Stimulated activated naive CD4-positive, alpha-beta T cell treated with Interleukin-2 at 50 U/mL for 16 hours (primary cell): ENCODE results near the gene TMEM91.

ENCODE experiments used
- DNase-seq: peaks from one replicate; lab custom pipeline; 2025; lab: John Stamatoyannopoulos, UW

TMEM91 gene

DNA sequence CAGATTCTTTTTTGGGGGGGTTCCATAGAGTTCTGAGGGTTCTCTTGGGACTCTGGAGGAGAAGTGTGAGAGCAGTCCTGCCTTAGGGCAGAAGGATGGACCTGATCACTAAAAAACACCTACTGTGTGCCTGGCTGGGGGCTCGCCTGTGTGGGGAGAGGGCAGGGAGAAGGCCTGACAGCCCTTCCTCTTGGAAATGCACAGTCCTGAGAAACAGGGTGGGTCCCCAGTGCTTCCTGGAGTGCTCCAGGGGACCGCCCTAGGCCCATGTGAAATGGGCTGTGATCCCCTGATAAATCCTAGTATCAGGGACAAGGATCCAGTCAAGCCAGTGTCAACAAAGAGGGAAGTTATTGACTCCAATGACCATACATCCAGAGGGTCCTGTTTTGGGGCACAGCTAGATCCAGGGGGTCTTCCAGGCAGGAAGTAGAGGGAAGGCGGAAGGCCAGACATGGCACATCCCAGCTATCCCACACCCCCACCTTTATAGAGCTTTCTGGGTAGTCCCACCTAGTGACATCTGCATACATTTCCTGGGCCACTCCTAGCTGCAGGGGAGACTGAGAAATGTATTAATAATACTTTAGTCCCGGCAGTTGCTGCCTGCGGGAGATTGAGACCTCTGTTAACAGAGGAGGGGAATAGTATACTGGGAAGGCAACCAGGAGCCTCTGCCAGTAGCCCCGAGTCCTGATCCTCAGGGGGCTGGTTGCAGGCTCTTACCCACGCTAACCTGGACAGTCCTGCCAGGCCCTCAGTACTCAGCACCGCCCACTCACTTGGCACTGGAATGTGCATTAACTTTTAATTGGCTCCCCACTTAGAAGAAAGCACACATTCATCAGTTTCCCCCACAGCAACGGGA is 35.0 kb downstream of the TMEM91 start:
- DNase-seq = no peak

DNA sequence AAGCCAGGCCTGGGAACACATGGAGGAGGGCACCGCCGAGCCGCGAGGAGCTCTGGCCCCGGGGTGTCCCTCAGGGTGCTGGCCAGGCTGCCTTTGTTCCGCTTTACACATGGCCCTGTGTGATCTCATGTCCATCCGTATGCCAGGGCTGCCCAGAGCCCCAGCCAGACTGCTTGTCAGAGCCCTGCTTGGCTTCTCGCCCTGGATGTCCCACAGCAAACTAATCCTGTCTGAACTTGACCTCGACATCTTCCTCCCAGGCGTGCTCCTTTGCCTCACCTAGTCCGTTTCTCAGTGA is 35.6 kb downstream of the TMEM91 start:
- DNase-seq = no peak

DNA sequence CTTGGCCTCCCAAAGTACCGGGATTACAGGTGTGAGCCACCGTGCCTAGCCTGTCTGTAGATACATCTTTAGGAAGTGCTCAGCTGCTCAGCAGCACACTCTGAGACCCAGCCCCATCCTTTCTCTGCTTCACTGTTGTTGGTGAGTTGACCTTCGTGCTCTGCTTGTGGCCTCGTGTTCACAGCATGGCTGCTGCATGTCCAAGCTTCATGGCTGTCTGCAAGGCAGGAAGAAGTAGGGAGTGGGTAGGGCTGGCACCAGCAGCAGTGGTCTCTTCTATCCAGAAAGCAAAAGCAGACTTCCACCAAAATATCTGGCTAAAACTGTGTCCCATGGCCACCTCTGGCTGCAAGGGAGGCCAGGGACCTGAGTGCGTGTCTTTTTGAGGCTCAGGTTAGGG is 36.6 kb downstream of the TMEM91 start:
- DNase-seq = no peak

DNA sequence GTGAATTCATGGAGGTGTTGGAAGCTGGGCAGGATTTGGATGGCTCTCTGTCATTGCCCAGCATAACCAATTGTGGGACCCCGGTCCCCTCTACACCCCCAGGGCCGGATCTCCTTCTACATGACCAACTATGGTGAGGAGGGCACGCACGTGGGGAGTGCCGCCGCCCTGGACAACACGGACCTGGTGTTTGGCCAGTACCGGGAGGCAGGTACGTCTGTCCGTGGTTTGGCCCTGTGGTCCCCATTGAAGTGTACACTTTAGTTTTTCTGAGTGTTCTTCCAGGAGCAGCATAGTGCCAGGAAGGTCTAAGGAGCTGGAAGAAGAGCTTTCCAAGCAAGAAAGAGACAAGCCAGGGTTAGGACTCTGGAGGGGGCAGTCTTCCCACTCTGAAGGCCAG is 37.6 kb downstream of the TMEM91 start:
- DNase-seq = no peak

DNA sequence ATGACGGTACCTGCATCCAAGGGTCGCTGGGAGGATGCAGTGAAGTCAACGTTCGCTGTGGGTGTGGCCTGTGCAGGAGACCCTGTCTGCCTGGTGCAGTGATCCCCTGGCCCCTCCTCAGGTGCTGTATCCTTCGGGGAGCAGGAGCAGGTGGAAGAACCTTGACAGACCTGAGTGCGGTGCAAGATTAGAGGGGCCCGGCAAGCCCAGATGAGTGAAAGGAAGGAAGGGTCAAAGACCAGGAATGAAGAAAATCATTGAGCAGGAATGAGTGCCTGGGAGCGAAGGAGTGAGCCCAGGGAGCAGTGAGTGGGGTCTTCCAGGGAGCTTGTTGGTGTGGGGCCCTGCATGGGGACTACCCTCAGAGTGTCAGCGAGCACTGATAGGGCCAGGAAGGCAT is 38.1 kb downstream of the TMEM91 start:
- no peak for DNase-seq

DNA sequence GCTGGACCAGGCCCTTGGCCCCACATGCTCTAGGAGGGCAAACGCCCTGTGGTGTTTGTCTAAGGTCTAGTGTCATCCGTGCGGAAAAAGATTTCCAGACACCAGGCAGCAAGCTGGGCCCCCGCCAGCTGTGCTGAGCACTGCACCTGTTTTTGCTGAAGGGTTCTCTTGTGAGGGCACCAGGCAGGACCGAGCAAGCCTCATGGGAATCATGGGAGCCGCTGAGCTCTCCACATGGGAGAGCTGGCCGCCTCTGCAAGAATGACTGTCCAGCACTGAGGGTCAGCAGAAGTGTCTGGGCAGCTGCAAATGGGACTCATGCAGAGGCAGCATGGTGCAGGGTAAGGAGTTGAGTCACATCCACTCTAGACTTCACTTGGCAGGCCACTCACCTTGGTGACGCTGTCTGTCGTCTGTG is 38.8 kb downstream of the TMEM91 start:
- no peak for DNase-seq

DNA sequence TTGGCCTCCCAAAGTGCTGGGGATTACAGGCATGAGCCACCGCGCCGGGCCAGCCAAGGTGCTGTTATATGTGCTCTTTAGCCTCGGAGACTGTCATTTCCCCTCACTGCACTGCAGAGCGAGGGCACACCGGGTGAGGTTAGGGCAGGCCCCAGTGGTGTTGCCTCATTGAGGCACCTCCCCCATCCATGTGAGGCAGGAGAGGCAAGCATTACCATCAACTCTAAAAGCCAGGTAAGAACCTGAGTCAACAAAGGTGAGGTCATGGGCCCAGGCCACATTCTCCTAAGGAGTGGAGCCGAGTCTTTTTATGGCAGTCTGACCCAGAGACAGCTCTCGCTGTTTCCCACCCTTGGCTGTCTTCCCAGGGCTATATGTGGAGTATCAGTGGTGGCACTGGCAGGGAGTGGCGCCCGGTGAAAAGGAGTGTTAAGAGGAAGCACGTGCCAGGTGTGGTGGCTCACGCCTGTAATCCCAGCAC is 39.9 kb downstream of the TMEM91 start:
- no peak for DNase-seq

DNA sequence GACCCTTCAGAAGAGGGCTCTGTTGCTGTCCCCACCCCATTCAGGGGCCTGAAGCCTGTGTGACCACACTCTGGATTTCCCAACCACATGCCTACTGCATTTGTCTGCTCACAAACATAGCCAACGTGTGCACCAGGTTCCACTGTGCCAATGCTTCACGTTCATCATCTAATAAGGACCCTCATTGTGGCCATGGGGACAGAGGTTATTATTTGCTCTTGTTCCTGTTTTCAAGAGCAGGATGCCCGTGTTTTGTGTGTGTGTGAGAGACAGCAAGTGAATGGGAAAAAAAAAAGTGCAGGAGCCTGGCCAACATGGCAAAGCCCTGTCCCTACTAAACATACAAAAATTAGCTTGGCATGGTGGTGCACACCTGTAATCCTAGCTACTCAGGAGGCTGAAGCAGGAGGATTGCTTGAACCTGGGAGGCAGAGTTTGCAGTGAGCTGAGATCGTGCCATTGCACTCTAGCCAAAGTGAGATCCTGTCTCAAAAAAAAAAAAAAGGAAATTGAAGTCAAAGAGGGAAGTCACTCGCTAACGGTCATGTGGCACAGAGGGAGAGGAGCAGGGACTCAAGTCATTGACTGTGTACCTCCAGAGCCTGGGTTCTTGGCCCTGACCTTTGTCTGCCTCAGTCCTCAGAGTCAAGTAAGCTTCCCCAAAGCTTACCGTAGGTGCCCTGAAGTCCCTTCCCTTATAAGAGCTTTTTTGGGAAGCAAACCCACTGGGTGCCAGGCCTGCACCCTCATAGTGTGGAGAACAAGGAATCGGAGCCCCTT is 44.0 kb downstream of the TMEM91 start:
- no peak for DNase-seq

DNA sequence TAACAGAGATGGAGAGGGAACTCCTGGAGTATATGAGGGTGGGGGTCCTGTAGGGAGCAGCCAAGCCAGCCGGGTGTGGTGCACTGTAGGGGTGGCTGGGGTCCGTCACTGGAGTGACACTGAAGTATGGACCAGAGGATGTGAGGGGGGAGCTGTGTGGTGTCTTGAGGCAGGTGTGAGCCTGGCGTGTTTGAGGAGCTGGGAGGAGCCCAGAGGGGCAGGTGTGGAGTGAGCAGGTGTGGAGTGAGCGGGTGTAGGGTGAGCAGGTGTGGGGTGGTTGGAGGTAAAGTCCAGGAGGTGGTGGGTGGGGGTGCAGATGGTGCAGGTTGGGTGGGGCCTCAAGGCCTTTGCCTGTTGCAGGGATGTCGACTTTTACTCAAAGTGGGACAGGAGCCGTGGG is 45.0 kb downstream of the TMEM91 start:
- DNase-seq = no peak

DNA sequence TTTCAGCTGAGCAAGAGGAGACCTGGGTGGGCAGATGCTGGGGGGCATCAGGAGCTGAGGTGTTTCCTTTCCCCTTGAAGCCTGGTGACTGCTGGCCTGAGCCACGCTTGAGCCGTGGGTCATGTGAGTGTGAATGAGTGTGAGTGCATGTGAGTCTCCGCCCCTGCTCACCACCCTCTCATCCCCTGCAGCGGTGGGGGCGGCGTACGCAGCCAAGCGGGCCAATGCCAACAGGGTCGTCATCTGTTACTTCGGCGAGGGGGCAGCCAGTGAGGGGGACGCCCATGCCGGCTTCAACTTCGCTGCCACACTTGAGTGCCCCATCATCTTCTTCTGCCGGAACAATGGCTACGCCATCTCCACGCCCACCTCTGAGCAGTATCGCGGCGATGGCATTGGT is 45.6 kb downstream of the TMEM91 start:
- no peak for DNase-seq

DNA sequence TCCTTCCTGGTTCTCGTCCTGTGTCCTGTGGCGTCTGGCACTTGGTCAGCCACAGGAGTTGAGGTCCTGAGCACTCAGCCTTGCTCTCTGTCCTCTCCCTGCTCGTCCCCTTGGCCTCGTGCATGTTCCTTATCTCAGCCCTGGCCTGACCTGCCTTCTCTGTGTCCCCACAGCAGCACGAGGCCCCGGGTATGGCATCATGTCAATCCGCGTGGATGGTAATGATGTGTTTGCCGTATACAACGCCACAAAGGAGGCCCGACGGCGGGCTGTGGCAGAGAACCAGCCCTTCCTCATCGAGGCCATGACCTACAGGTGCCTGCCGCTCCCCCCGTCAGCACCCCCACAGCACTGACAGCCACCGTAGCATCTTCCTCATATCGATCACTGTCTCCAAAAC is 46.1 kb downstream of the TMEM91 start:
- no peak for DNase-seq

DNA sequence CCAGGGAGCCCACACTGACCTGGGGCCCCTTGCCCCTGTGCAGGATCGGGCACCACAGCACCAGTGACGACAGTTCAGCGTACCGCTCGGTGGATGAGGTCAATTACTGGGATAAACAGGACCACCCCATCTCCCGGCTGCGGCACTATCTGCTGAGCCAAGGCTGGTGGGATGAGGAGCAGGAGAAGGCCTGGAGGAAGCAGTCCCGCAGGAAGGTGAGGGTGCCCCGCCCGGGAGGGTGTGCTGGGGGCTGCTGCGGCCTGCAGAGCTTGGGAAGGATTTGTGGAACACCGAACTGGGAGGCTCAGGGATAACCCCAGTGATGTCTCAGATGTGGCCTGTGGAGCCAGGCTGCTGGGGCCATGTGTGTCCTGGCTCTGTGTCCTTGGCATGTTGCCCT is 46.6 kb downstream of the TMEM91 start:
- DNase-seq = no peak

DNA sequence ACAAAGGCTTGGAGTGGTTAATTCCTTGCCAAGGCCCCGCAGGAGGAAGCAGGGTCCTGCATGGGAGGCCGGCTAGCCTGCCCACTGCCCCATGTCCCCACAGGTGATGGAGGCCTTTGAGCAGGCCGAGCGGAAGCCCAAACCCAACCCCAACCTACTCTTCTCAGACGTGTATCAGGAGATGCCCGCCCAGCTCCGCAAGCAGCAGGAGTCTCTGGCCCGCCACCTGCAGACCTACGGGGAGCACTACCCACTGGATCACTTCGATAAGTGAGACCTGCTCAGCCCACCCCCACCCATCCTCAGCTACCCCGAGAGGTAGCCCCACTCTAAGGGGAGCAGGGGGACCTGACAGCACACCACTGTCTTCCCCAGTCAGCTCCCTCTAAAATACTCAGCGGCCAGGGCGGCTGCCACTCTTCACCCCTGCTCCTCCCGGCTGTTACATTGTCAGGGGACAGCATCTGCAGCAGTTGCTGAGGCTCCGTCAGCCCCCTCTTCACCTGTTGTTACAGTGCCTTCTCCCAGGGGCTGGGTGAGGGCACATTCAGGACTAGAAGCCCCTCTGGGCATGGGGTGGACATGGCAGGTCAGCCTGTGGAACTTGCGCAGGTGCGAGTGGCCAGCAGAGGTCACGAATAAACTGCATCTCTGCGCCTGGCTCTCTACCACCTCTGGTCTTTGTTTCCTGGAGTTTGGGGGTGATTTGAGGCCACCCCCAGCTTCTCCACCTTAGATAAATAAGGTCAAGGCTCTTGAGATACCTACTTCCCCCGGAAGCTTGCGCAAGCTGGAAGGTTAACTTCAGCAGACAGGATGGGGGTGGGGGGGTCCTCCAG is 48.2 kb downstream of the TMEM91 start:
- no peak for DNase-seq

DNA sequence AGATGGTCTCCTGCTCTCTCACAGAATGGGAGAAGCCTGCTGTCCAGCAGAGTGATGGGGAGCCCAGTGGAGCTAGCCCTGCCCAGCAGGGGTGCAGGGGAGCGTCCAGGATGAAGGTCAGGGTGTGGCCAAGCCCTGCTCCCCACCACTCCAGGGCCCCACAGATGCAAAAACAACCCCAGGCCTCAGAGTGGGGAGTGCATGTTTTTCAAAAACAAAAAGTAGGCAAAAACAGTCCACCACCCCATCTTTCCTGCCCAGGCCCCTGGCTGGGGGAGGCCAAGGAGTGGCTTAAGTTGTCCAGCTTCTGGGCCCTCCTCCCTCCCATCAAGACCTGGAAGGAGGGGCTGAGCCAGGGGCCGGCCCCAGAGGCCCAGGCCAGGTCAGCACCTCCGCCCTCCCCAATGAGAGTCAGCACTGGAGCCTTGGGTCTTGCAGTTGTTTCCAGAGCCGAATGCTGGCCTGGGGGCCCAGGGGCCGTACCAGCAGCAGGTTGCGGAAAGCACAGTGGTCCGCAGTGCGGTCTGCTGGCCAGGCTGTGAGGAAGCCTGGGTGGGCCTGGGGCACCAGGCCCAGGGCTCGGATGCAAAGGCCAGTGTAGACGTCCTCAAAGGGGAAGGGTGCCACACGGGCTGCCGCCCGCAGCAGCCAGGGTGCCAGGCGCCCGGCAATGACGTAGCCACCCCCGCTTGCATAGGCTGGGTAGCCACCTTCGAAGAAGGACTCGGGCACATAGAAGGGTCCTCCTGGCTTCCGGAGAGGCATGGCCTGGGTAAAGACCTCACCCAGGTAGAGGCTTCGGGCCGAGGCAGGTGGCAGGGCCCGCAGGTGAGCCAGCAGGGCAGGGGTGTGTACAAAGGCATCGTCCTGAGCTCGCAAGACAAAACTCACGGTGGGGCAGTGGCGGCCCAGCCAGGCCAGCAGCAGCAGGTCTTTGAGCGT is 49.1 kb downstream of the TMEM91 start:
- no peak for DNase-seq

DNA sequence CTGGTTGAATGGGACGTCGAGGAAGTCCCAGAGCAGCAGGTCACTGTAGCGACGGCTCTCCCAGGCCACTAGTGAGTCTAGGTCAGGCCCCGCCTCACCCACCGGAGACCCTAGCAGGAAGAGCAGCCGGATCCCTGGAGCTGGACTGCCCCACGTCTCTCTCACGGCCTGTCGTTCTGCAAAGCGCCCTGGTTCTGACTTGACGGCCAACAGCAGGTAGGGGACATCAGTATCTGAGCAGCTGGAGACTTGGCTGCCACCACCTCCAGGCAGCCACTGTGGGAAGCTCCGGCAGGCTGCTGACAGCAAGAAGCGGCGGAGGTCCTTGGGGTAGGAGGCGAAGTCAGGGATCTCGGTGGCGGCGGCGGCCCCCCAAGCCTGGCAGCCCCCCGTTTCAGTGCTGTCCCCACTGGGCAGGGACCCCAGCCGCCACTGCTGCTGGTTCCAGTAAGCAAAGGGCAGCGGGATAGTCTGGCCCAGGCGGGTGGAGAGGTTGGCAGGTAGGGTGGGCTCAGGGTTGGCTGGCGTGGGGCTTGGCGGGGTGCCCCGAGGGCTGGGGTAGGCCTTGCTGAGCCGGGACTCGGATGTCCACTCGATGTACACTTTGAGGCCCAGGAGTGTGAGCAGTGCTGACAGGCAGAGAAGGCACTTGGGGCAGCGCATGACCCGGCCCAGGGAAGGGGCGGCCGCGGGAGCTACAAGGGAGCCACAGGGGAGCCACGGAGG is 49.9 kb downstream of the TMEM91 start:
- no peak for DNase-seq

DNA sequence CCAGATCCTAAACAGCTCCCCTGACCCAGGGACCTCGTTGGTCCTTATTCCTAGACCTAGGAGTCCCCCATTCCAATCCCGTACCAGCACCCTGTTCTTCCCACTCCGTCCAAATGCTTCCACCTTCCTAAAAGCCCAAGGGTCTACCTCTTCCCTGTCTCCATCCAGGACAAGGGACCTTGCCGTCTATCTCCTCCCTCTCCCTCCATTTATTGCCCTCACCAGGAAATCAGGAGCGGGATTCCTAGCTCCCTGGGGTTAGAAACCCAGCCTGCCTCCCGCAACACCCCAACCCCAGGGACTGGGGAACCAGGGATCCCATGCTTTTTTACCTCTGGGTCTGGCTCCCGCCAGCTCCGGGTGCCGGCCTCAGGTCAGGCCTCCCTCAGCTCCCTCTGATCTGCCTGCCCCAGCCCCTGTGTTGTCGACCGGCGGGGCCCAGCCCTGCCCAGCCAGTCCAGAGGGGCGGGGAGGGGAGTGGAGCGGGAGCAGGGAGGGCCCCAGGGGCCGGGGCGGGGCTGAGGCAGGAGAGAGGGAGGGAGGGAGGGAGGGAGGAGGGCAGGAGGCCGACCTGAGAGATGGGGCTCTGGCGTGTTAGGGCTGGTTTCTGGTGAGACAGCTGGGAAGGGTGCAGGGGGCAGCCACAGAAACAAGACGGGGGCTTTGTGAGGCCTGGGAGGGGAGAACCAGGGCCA is 50.8 kb downstream of the TMEM91 start, which contains the start of gene B3GNT8:
B3GNT8 (minus strand) TSS at position 423 of the 695 bp plus-strand sequence. CDS start 596 bp downstream, outside the sequence.
- peak; percentile 26 for DNase-seq

DNA sequence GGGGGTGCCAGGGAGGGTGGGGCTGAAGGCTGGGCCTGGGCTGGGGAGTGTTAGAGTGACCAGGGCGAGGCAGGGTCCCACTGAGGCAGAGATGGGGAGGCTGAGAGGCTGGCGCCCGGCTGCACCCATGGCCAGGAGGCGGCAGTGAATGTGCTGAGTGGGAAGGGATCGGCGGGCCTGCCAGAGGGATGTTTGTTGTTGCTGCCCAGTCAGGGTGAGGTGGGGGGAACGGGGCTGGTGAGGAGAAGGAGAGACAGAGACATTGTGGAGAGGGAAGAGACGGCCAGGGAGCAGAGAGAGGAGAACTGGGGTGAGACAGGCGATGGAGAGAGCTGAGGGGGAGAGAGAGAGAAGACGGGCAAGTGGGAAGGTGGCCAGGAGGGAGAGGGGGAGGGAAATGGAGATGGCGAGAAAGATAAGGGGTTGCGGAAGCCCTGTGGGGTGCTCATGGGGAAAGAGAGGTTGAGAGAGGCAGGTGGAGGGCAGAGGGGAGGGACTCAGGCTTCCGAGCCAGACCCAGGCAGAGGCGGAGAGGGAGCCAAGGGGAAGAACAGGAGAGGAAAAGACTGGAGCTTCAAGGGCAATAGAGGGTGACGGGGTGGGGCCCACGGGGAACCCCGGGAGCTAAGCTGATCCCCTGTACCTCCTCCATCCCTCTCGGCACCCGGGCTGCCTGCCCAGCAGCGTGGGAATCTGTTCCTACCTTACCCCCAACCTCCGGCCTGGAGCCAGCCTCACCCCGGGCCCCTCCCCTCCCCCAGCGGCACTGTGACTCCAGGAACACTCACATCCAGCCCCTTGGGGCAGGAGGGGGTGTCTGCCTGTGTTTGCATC is 51.5 kb downstream of the TMEM91 start:
- DNase-seq = peak; percentile 21

DNA sequence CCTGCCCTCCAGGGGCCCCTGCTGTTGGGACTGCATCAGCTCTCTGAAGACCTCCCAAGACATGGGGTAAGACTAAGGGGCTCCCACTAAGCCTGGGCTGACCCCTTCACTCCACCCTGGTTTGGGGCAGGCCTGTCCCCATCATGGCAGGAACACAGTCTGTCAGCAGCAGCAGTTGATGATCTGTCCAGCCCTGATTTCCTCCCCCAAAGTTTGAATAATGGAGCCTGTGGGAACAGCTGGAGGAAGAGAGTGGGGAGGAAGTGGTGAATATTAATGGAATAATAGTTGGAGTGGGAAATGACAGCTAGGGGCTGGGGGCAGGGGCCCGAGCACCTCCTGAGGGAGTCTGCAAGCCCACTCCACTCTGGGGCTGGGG is 52.1 kb downstream of the TMEM91 start:
- DNase-seq = no peak

DNA sequence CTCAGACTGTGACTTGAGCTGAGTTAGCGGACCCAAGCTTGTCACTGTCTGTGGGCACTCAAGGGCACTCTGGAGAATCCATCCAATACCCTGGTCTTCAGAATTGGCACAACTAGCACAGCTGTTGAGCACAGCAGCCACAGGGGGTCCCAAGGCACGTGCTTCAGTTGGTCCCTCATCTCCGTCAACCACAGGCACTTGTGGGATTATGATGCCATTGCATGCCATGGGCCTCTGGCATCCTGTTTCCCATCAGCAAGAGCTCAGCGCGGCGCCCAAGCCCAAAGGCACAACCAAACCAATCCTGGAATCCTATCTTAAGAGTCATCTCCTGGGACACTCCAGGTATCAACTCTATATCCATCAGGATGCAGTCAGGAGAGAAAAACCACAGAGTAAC is 54.6 kb downstream of the TMEM91 start:
- DNase-seq = no peak
